Ishikawa (cell line): ENCODE measurements around the gene FOXO3.

Experiments
- CEBPB ChIP-seq: IDR thresholded peaks from 2 replicates; pipeline ENCODE4 v1.6.1; 2012
- CREB1 ChIP-seq: IDR thresholded peaks from 2 replicates; pipeline ENCODE4 v1.6.1; 2012; ENCODE audit warnings: low read depth
- EGR1 ChIP-seq: IDR thresholded peaks from 2 replicates; pipeline ENCODE4 v1.6.1; 2012
- EP300 ChIP-seq: IDR thresholded peaks from 2 replicates; pipeline ENCODE4 v1.6.1; 2012; ENCODE audit warnings: borderline replicate concordance
- FOXM1 ChIP-seq: IDR thresholded peaks from 2 replicates; pipeline ENCODE4 v1.6.1; 2012; ENCODE audit warnings: low read depth, borderline replicate concordance
- NFIC ChIP-seq: IDR thresholded peaks from 2 replicates; pipeline ENCODE4 v1.6.1; 2012
- RAD21 ChIP-seq: IDR thresholded peaks from 2 replicates; pipeline ENCODE4 v1.6.1; 2012; ENCODE audit warnings: low read depth
- REST ChIP-seq: IDR thresholded peaks from 2 replicates; pipeline ENCODE4 v1.6.1; 2012; ENCODE audit warnings: low read depth, mild to moderate bottlenecking
- TAF1 ChIP-seq: IDR thresholded peaks from 2 replicates; pipeline ENCODE4 v1.6.1; 2012; ENCODE audit warnings: low read depth, mild to moderate bottlenecking
- TCF12 ChIP-seq: IDR thresholded peaks from 2 replicates; pipeline ENCODE4 v1.6.1; 2012; ENCODE audit warnings: low read depth
- TEAD4 ChIP-seq: IDR thresholded peaks from 2 replicates; pipeline ENCODE4 v1.6.1; 2012
- USF1 ChIP-seq: IDR thresholded peaks from 2 replicates; pipeline ENCODE4 v1.6.1; 2012
- YY1 ChIP-seq: IDR thresholded peaks from 2 replicates; pipeline ENCODE4 v1.6.1; 2012; ENCODE audit warnings: low read depth
- ZBTB7A ChIP-seq: IDR thresholded peaks from 2 replicates; pipeline ENCODE4 v1.6.1; 2012; ENCODE audit warnings: low read depth
- TF ChIP-seq, protein P1 (sequence below): IDR thresholded peaks from 2 replicates; pipeline ENCODE4 v1.6.1; 2012

The FOXO3 gene

GRCh38 chr6:108635505-108636226, 74.9 kb downstream of the FOXO3 start:
- TF ChIP-seq USF1 (no peak), NFIC (no peak), RAD21 (no peak)
- TF ChIP-seq, protein P1, sequence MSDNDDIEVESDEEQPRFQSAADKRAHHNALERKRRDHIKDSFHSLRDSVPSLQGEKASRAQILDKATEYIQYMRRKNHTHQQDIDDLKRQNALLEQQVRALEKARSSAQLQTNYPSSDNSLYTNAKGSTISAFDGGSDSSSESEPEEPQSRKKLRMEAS = no peak

DNA sequence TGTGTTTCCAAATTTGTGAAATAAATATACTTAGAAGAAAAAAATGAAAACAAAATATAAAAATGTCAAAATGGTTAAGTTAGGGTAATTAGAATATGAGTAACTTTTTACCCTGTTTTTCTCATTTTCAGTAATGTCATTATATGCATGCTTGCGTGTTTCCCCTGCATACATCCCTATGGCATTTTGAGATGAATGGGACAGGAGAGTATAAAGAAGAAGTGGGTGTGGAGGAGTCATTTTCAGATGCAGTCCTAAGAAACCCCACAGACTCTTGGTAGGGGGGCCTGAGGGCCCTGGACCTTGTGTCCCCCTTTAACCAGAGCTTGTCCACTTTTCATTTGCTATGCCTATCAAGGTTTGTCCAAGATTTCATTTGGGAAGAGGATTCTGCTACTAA, 77.2 kb downstream of the FOXO3 start:
- TF ChIP-seq ZBTB7A (no peak), USF1 (no peak), FOXM1 (no peak), TAF1 (no peak), EP300 (no peak), TCF12 (no peak), YY1 (no peak), REST (no peak), CEBPB (no peak)

DNA sequence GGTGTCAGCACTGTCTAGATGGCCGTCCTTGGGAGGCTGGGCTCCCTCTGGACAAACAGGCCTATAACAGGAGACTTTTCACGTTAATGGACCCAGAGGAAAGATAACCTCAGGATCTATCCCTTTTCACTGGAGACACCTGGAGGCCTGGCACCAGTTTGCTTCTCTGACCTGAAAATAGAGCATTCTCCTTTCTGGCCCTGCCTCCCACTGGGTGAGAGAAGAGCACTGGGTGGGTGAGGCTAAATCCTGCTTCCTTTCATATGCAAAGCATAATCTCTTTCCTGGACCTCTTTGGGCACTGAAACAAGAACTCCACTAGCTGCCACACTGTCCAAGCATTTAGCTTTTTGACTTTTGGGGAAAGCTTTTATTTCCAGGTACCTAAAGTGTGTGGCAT, 78.3 kb downstream of the FOXO3 start:
- TF ChIP-seq CREB1 = no peak

DNA sequence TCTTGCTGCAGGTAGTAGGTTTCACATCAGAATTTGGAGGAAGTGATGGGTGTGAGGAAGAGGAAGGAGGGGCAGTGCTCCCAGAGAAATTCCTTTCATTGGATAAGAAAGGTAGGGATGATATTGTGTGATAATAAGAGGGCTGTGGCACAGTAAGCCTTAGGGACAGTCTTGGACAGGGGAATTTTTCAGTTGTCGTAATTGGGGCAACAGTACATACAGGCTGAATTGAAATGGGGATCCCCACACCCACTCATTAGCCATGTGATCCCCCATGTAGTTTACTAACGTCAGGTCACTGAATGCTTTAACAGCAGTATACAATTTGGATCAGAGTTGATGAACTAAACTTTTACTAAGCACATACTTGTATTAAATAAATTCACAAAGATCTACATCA, 79.4 kb downstream of the FOXO3 start:
- TF ChIP-seq NFIC (no peak), RAD21 (no peak), EP300 (no peak), REST (no peak)

DNA sequence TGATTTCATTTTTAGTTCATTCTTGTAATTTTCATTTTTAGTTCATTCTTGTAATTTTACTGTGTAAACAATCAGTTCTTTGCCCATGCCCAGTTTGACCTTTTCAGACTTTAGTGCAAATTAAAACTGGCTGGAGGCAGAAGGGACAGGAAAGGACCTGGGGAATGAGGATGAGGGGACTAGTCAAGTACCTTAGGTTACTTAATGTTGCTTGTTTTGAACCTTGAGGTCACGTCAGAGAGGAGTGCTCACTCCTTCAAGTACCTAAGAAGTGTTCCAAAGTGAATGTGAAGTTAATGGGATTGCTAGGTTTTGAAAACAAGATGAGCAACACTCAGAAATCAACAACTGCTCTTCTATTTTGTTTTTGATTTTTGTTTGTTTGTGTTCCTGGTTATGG, 82.5 kb downstream of the FOXO3 start:
- no peak for TF ChIP-seq FOXM1
- no peak for TF ChIP-seq CEBPB

DNA sequence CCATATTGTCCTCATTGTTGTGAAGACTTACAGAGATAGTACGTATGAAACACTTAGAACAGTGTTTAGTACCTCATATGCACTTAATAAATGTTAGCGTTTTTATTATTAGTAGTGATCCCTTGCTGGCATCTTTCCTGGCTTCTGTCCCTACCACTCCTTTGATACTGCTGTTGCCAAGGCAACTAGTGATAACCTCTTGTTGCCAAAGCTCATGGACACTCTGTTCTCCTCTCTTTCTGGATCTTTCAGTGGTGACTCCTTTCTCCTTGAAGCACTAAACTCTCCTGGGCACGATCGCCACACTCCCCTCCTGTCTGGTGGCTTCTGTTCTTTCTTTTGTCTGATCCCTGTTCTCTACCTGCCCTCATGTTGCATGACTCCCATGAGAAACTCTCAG, 83.5 kb downstream of the FOXO3 start:
- no peak for TF ChIP-seq TAF1
- no peak for TF ChIP-seq TCF12
- TF ChIP-seq CEBPB = no peak
- no peak for TF ChIP-seq REST
- TF ChIP-seq CREB1 = no peak
- TF ChIP-seq NFIC = no peak
- TF ChIP-seq USF1 = no peak
- no peak for TF ChIP-seq FOXM1
- no peak for TF ChIP-seq RAD21
- TF ChIP-seq, protein P1 = no peak
- no peak for TF ChIP-seq EP300
- no peak for TF ChIP-seq TEAD4
- TF ChIP-seq EGR1 = no peak
- TF ChIP-seq YY1 = no peak
- no peak for TF ChIP-seq ZBTB7A
